H9 (cell line): Measurements from ENCODE around the gene MED25. TPM values are rescaled to one million over a fixed set of nuclear protein-coding genes. Genes with fewer than 3 reads are reported as not detected.

Experiments used
- DNase-seq: peaks from one replicate; pipeline ENCODE4 v3.0.0-alpha.2; 2017
- H2AFZ ChIP-seq: one replicate; pipeline ENCODE4 v1.6.1; 2013; ENCODE audit warnings: mild to moderate bottlenecking, low read length, control low read depth, moderate library complexity
- H2AK5ac ChIP-seq: 2 replicates; pipeline ENCODE4 v1.6.1; 2013; ENCODE audit warnings: low read length, control low read depth, mixed read lengths; ENCODE audit not compliant: insufficient read length
- H2BK120ac ChIP-seq: one replicate; pipeline ENCODE4 v1.6.1; 2013; ENCODE audit warnings: low read depth, mild to moderate bottlenecking, low read length, control low read depth, inconsistent platforms; ENCODE audit not compliant: poor library complexity, severe bottlenecking
- H2BK12ac ChIP-seq: 2 replicates; pipeline ENCODE4 v1.6.1; 2013; ENCODE audit warnings: low read length, control low read depth, mixed read lengths, low read depth; ENCODE audit not compliant: insufficient read length
- H2BK15ac ChIP-seq: 2 replicates; pipeline ENCODE4 v1.6.1; 2013; ENCODE audit warnings: low read depth, low read length, control low read depth
- H2BK20ac ChIP-seq: one replicate; pipeline ENCODE4 v1.6.1; 2013; ENCODE audit warnings: low read depth, mild to moderate bottlenecking, low read length, control low read depth, inconsistent platforms; ENCODE audit not compliant: poor library complexity, severe bottlenecking
- H2BK5ac ChIP-seq: 2 replicates; pipeline ENCODE4 v1.6.1; 2013; ENCODE audit warnings: low read length, control low read depth, mixed read lengths; ENCODE audit not compliant: insufficient read length
- H3K14ac ChIP-seq: 2 replicates; pipeline ENCODE4 v1.6.1; 2013; ENCODE audit warnings: low read length, control low read depth; ENCODE audit not compliant: insufficient read depth
- H3K18ac ChIP-seq: 2 replicates; pipeline ENCODE4 v1.6.1; 2013; ENCODE audit warnings: low read depth, mild to moderate bottlenecking, mixed read lengths, low read length, control low read depth; ENCODE audit not compliant: insufficient read length
- H3K23ac ChIP-seq: 2 replicates; pipeline ENCODE4 v1.6.1; 2013; ENCODE audit warnings: low read length, control low read depth, mixed read lengths, low read depth; ENCODE audit not compliant: insufficient read length
- H3K23me2 ChIP-seq: 2 replicates; pipeline ENCODE4 v1.6.1; 2013; ENCODE audit warnings: low read depth, mild to moderate bottlenecking, mixed read lengths, low read length, control low read depth; ENCODE audit not compliant: insufficient read length, poor library complexity, severe bottlenecking
- H3K27ac ChIP-seq: 2 replicates; pipeline ENCODE4 v1.5.1; 2013; ENCODE audit warnings: low read length, control low read depth, mixed read lengths, low read depth; ENCODE audit not compliant: insufficient read length
- H3K27me3 ChIP-seq: 2 replicates; pipeline ENCODE4 v1.6.1; 2013; ENCODE audit warnings: low read length, control low read depth, inconsistent platforms; ENCODE audit not compliant: insufficient read depth
- H3K4ac ChIP-seq: 2 replicates; pipeline ENCODE4 v1.6.1; 2013; ENCODE audit warnings: low read depth, mild to moderate bottlenecking, control low read depth, inconsistent platforms, low read length, moderate library complexity
- H3K4me1 ChIP-seq: 2 replicates; pipeline ENCODE4 v1.6.1; 2013; ENCODE audit warnings: low read length, control low read depth, inconsistent platforms; ENCODE audit not compliant: insufficient read depth
- H3K4me2 ChIP-seq: 2 replicates; pipeline ENCODE4 v1.6.1; 2013; ENCODE audit warnings: low read length, control low read depth, mixed read lengths; ENCODE audit not compliant: insufficient read length, insufficient read depth
- H3K56ac ChIP-seq: 2 replicates; pipeline ENCODE4 v1.6.1; 2013; ENCODE audit warnings: low read depth, mild to moderate bottlenecking, mixed read lengths, low read length, control low read depth; ENCODE audit not compliant: insufficient read length
- H3K79me1 ChIP-seq: 2 replicates; pipeline ENCODE4 v1.6.1; 2013; ENCODE audit warnings: low read depth, mild to moderate bottlenecking, moderate library complexity, low read length, control low read depth, inconsistent platforms; ENCODE audit not compliant: insufficient read depth, poor library complexity, severe bottlenecking
- H3K79me2 ChIP-seq: 2 replicates; pipeline ENCODE4 v1.6.1; 2013; ENCODE audit warnings: low read length, control low read depth, inconsistent platforms; ENCODE audit not compliant: insufficient read depth
- H3K9ac ChIP-seq: 2 replicates; pipeline ENCODE4 v1.6.1; 2013; ENCODE audit warnings: low read length, control low read depth, mixed read lengths; ENCODE audit not compliant: insufficient read length; ENCODE audit errors: extremely low read depth
- H3K9me3 ChIP-seq: one replicate; pipeline ENCODE4 v1.6.1; 2013; ENCODE audit warnings: low read depth, low read length, inconsistent platforms; ENCODE audit not compliant: control insufficient read depth
- H3T11ph ChIP-seq: one replicate; pipeline ENCODE4 v1.6.1; 2013; ENCODE audit warnings: mild to moderate bottlenecking, low read length, control low read depth, inconsistent platforms
- H4K20me1 ChIP-seq: one replicate; pipeline ENCODE4 v1.6.1; 2013; ENCODE audit not compliant: control insufficient read depth, insufficient read length, insufficient read depth
- H4K5ac ChIP-seq: 2 replicates; pipeline ENCODE4 v1.6.1; 2013; ENCODE audit warnings: low read depth, mild to moderate bottlenecking, mixed read lengths, low read length, control low read depth; ENCODE audit not compliant: insufficient read length
- H4K8ac ChIP-seq: replicated peaks from 2 replicates; pipeline ENCODE4 v1.6.1; 2013; ENCODE audit warnings: low read length, control low read depth, mixed read lengths, low read depth; ENCODE audit not compliant: insufficient read length
- H4K91ac ChIP-seq: 2 replicates; pipeline ENCODE4 v1.6.1; 2013; ENCODE audit warnings: low read depth, mild to moderate bottlenecking, moderate library complexity, mixed read lengths, low read length, control low read depth; ENCODE audit not compliant: insufficient read length
- H3K27ac Mint-ChIP-seq, 3 experiments: 2 replicates in 2 of 3; 3 replicates in 1 of 3; pipeline ENCODE4 v1.8.0; 2020 to 2021; ENCODE audit warnings: mixed read lengths in 3 of 3, mild to moderate bottlenecking in 1 of 3, moderate library complexity in 1 of 3
- H3K27me3 Mint-ChIP-seq: 2 replicates; pipeline ENCODE4 v1.8.0; 2021; ENCODE audit warnings: low read depth, mild to moderate bottlenecking, moderate library complexity, mixed read lengths
- H3K36me3 Mint-ChIP-seq, 3 experiments: 2 replicates in 2 of 3; 3 replicates in 1 of 3; pipeline ENCODE4 v1.8.0; 2020 to 2021; ENCODE audit warnings: low read depth in 3 of 3, mixed read lengths in 3 of 3; ENCODE audit not compliant: insufficient read depth in 1 of 3
- H3K4me1 Mint-ChIP-seq, 2 experiments: 2 replicates each; pipeline ENCODE4 v1.8.0; 2020; ENCODE audit warnings: mixed read lengths in 2 of 2
- H3K4me3 Mint-ChIP-seq, 2 experiments: 2 replicates in 1 of 2; 3 replicates in 1 of 2; pipeline ENCODE4 v1.8.0; 2020 to 2021; ENCODE audit warnings: mild to moderate bottlenecking in 2 of 2, mixed read lengths in 2 of 2, moderate library complexity in 1 of 2
- H3K9me3 Mint-ChIP-seq, 2 experiments: 2 replicates in 1 of 2; 3 replicates in 1 of 2; pipeline ENCODE4 v1.8.0; 2020; ENCODE audit warnings: mild to moderate bottlenecking in 2 of 2, mixed read lengths in 2 of 2, moderate library complexity in 1 of 2
- WGBS: extraction: QIAGEN DNeasy Blood & Tissue Kit; methylation state at CpG from one replicate; pipeline ENCODE4 v1.1.7; 2013; ENCODE audit warnings: missing lambda C conversion rate, low lambda C conversion rate, mixed read lengths; ENCODE audit not compliant: insufficient read length; ENCODE audit errors: extremely low coverage; 5-methylcytosine and 5-hydroxymethylcytosine counted together
- total RNA-seq: library from RNA; stranded (reverse); gene quantifications from 2 replicates; pipeline ENCODE4 v1.2.1, GENCODE V29; 2021
- TF ChIP-seq, protein P1 (sequence below): fragments of 200-600 bp; sonication (generic); conservative IDR thresholded peaks from 3 replicates; pipeline ENCODE4 v1.8.0; 2021; ENCODE audit warnings: antibody characterized with exemption, mild to moderate bottlenecking

MED25 gene
- total RNA-seq, 1 experiment from 2014 or later: 77.5 TPM

DNA sequence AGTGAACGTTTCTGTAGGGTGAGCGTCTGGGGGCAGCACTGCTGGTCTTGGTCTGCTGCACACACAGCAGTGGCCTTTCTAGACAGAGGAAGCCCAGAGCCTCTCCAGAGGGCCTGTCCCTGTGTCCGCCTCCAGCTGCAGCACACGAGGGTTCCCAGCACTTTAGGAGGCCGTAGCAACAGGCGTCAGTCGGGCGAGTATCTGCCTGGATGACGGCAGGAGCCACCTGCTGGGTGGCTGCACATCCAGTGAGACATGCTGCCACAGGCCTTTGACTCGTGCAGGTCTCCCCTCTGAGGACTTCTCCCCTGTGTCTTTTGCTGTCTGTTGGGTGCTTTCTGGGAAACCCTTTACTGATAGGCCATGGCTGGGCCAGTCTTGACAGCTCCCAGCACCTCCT lies 29.2 kb upstream of the MED25 start:
- Histone ChIP-seq H2AFZ (no peak overlapping the region), H2AK5ac (no peak overlapping the region), H3T11ph (no peak overlapping the region), H3K27me3 (no peaks in the 10 kb centered on the region), H3K18ac (no peak overlapping the region), H3K14ac (no peak overlapping the region), H4K8ac (no peak overlapping the region), H2BK15ac (no peak overlapping the region), H3K9ac (no peak overlapping the region), H2BK5ac (no peak overlapping the region), H2BK120ac (no peak overlapping the region), H3K4ac (no peak overlapping the region), H3K23me2 (no peaks in the 10 kb centered on the region), H3K4me2 (no peak overlapping the region), H2BK12ac (no peak overlapping the region), H4K91ac (no peak overlapping the region), H3K56ac (no peak overlapping the region), H3K79me1 (no peaks in the 10 kb centered on the region), H2BK20ac (no peak overlapping the region), H4K5ac (no peak overlapping the region), H4K20me1 (no peaks in the 10 kb centered on the region), H3K9me3 (no peaks in the 10 kb centered on the region), H3K79me2 (no peaks in the 10 kb centered on the region), H3K27ac (no peak overlapping the region), H3K23ac (no peak overlapping the region), H3K4me1 (no peaks in the 10 kb centered on the region)
- Mint-ChIP-seq H3K9me3 (no peaks in the 10 kb centered on the region), H3K4me3 (no peak overlapping the region), H3K27me3 (no peaks in the 10 kb centered on the region), H3K4me1 (peaks cover 0 to 5% of the 10 kb centered on the region in 2 experiments; a peak in 1 of 4 replicates), H3K36me3 (peaks cover 32 to 70% (median 47%) of the 10 kb centered on the region in 3 experiments; a peak in 6 of 7 replicates), H3K27ac (peak overlapping the region in 2 of 3 experiments; percentile 18 to 44; a peak in 2 of 7 replicates)
- TF ChIP-seq, protein P1, sequence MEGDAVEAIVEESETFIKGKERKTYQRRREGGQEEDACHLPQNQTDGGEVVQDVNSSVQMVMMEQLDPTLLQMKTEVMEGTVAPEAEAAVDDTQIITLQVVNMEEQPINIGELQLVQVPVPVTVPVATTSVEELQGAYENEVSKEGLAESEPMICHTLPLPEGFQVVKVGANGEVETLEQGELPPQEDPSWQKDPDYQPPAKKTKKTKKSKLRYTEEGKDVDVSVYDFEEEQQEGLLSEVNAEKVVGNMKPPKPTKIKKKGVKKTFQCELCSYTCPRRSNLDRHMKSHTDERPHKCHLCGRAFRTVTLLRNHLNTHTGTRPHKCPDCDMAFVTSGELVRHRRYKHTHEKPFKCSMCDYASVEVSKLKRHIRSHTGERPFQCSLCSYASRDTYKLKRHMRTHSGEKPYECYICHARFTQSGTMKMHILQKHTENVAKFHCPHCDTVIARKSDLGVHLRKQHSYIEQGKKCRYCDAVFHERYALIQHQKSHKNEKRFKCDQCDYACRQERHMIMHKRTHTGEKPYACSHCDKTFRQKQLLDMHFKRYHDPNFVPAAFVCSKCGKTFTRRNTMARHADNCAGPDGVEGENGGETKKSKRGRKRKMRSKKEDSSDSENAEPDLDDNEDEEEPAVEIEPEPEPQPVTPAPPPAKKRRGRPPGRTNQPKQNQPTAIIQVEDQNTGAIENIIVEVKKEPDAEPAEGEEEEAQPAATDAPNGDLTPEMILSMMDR: no peak
- no peak for DNase-seq
- whole genome bisulfite sequencing: no CpG with 5 or more reads among the region's 10 CpGs
